Measurements from ENCODE around the gene HOXC13. TPM values are rescaled to one million over a fixed set of nuclear protein-coding genes. Genes with fewer than 3 reads are reported as not detected.
A peak's percentile ranks its signal among the peaks of the same experiment; 100 is the strongest.

Gene HOXC13
- total RNA-seq, 3 donors from 2014 or later: not detected

DNA sequence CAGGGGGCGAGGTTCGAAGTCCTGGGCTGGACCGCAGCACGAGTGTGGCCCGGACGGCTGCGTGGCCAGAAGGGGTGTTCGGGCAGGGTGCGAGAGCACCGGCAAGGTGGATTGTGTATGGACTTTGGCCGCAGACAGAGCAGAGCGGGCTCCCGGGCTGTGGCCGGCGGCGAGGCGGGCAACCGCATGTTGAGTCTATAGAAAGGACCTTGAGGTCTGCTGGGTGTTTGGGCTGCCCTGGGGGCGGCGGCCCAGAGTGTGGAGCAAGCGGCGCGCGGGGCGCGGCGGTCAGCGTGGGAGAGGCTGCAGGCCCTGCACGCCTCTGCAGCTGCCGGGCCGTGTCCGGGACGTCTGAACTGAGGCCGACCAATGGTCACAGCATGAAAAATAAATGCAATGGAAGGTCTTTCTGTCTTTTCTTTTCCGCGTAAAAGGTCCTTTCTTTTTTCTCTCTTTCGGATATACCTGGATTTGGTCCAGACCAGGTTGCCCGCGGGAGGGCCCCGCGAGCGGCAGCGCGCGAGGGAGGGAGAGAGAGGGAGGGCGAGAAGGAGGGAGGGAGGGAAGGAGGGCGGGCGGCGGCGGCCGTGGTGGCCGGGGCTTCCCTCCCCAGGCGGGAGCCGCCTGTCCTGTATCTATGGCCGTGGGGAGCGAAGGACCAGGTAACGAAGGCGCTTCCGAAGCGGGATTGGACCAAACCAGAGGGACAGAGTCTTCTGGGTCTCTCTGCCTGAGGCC is 55.8 kb downstream of the HOXC13 start:
- H3K36me3 Mint-ChIP-seq (ENCODE audit: insufficient read depth): no peaks in the 10 kb centered on the region
- ATAC-seq (no peak), DNase-seq (no peak)
- peaks cover 94% of the 10 kb centered on the region for H3K27me3 Mint-ChIP-seq (ENCODE audit: low read depth)
- peak overlapping the region; percentile 82 for H3K4me3 Mint-ChIP-seq
- peaks cover 40% of the 10 kb centered on the region for H3K4me1 Mint-ChIP-seq (ENCODE audit: low read depth)
- no peaks in the 10 kb centered on the region for H3K9me3 Mint-ChIP-seq

DNA sequence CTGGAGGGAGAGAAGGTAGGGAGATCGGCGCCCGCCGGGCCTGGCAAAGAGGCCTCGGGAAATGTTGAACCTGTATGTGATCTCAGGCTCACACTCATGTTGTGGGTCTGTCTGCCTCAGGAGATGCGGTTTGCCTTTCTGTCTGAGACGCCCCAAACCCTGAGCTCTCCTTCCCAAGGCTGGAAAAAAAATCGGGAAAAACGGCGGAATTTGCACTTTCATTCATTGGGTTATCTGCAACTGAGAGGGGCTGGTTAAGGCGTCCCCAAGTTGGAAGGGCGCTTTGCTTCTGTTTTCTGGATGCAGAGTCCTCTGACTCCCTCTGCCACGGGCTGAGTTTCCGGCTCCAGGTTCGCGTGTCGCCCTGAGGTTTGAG is 56.4 kb downstream of the HOXC13 start:
- ATAC-seq (peak; percentile 15 to 20), DNase-seq (no peak)
- Mint-ChIP-seq H3K4me3 (peak overlapping the region; percentile 82), H3K27me3 (ENCODE audit: low read depth) (peaks cover 94% of the 10 kb centered on the region), H3K36me3 (ENCODE audit: insufficient read depth) (no peaks in the 10 kb centered on the region), H3K9me3 (no peaks in the 10 kb centered on the region), H3K4me1 (ENCODE audit: low read depth) (peaks cover 36% of the 10 kb centered on the region)

DNA sequence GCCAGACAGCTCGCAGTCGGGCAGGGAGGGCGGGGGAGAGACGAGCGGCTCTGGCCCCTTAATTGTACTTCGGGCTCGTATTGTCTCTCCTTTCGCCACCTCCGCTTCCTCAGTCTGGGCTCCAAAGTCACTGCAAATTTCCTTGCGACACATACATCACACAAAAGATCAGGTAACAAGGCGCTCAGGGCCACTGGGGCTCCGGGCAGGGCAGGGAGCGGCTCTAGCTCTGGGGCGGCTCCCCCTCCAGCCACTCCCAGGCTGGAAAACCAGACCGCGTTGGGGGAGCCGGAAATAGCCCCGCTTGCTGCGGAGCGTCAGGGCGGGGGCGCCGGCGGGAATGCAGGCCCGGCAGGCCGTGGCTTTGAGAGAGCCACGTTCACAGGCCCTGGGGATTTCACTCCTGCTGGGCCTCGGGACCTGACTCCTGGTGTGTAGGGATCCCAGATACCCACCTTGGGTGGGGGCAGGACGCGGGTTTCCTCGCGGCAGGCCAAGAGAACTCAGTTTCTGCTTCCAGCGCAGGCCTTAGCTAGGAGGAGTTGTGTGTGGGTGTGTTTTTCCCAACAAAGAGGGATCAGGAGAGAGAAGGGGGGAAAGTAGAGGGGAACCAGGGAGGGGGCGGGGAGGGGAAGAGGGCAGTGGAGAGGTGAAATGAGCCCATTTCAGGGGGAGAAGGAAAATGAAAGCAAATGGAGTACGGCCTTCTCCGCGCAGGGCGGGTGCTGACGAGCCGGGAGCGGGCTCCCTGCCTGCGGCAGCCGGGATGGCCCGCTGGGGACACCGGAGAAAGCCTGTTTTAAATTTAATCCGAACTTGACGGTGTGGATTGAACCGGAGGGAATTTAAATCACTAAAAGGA is 57.0 kb downstream of the HOXC13 start:
- Mint-ChIP-seq H3K4me3 (peak overlapping the region; percentile 82), H3K4me1 (ENCODE audit: low read depth) (peaks cover 32% of the 10 kb centered on the region), H3K36me3 (ENCODE audit: insufficient read depth) (no peaks in the 10 kb centered on the region), H3K9me3 (no peaks in the 10 kb centered on the region), H3K27me3 (ENCODE audit: low read depth) (peaks cover 94% of the 10 kb centered on the region)
- DNase-seq: no peak
- peak; percentile 48 to 54 for ATAC-seq

Other genes with a start within 250 kb of the HOXC13 start
- 1 to 10 TPM; 2.6 to 9.9 (median 7.1) TPM for gene CALCOCO1, start 211.4 kb upstream of the HOXC13 start, total RNA-seq
- not detected for gene CISTR, start 186.9 kb upstream of the HOXC13 start, total RNA-seq
- gene HOXC12, start 16.1 kb downstream of the HOXC13 start, total RNA-seq: not detected
- gene HOXC11, start 34.3 kb downstream of the HOXC13 start, total RNA-seq: not detected
- not detected for gene HOTAIR, start 36.1 kb downstream of the HOXC13 start, total RNA-seq
- not detected for gene HOXC10, start 46.3 kb downstream of the HOXC13 start, total RNA-seq
- gene HOXC9, start 61.3 kb downstream of the HOXC13 start, total RNA-seq: not detected
- not detected for gene HOXC8, start 70.2 kb downstream of the HOXC13 start, total RNA-seq
- not detected for gene HOXC6, start 89.6 kb downstream of the HOXC13 start, total RNA-seq
- not detected for gene HOXC5, start 94.2 kb downstream of the HOXC13 start, total RNA-seq
- gene HOXC4, start 115.0 kb downstream of the HOXC13 start, total RNA-seq: under 1 TPM; 0.16 to 0.40 (median 0.29) TPM